HEK293 (cell line): ENCODE measurements around the gene ANO2.

Source experiments
- CTCF ChIA-PET: fragments of 350-600 bp; formaldehyde crosslinking; extraction: SDS; loops from one replicate; lab custom pipeline; 2021; ENCODE audit warnings: antibody characterized with exemption; lab: Yijun Ruan, JAX
- POLR2A ChIA-PET: fragments of 300-600 bp; formaldehyde crosslinking; extraction: SDS; loops from one replicate; lab custom pipeline; 2020; ENCODE audit warnings: antibody characterized with exemption, inconsistent platforms; lab: Yijun Ruan, JAX
- H3K27ac ChIP-seq: fragments of 200-500 bp; sonication (Bioruptor generic); 2 replicates; pipeline ENCODE4 v1.5.1; 2014; ENCODE audit warnings: low read depth, low read length, control low read depth, inconsistent platforms; ENCODE audit errors: extremely low read depth
- H3K36me3 ChIP-seq, 2 experiments: fragments of 200-500 bp in 1 of 2; sonication (Bioruptor generic) in 1 of 2; 1 replicate in 1 of 2; 2 replicates in 1 of 2; pipeline ENCODE4 v1.5.1; 2014 to 2017; ENCODE audit warnings: inconsistent platforms in 2 of 2, low read length in 2 of 2; ENCODE audit not compliant: control insufficient read depth in 2 of 2, insufficient read depth in 1 of 2
- H3K4me1 ChIP-seq: fragments of 200-500 bp; sonication (Bioruptor generic); 2 replicates; pipeline ENCODE4 v1.5.1; 2014; ENCODE audit warnings: mild to moderate bottlenecking, low read length, inconsistent platforms; ENCODE audit not compliant: control insufficient read depth, insufficient read depth
- H3K4me3 ChIP-seq: 2 replicates; pipeline ENCODE4 v1.5.1; 2011; ENCODE audit warnings: low read depth, mild to moderate bottlenecking, control low read depth, low read length, moderate library complexity
- H3K9me3 ChIP-seq: fragments of 200-500 bp; sonication (Bioruptor generic); 2 replicates; pipeline ENCODE4 v1.5.1; 2014; ENCODE audit warnings: low read depth, low read length, inconsistent platforms; ENCODE audit not compliant: control insufficient read depth, insufficient read depth
- BCL11A ChIP-seq: fragments of 450-650 bp; formaldehyde crosslinking; IDR thresholded peaks from 2 replicates; pipeline ENCODE4 v1.5.1; 2016; ENCODE audit warnings: low read depth, missing biosample characterization, missing genetic modification characterization
- BCL11B ChIP-seq: fragments of 450-650 bp; formaldehyde crosslinking; IDR thresholded peaks from 2 replicates; pipeline ENCODE4 v1.5.1; 2016; ENCODE audit warnings: low read depth, missing biosample characterization, missing genetic modification characterization
- KLF16 ChIP-seq: fragments of 450-650 bp; formaldehyde crosslinking; IDR thresholded peaks from 2 replicates; pipeline ENCODE4 v1.5.1; 2017; ENCODE audit warnings: missing biosample characterization, missing genetic modification characterization
- PRDM2 ChIP-seq: fragments of 450-650 bp; formaldehyde crosslinking; IDR thresholded peaks from 2 replicates; pipeline ENCODE4 v1.5.1; 2016; ENCODE audit warnings: missing biosample characterization, missing genetic modification characterization, borderline replicate concordance
- RBAK ChIP-seq: fragments of 450-650 bp; formaldehyde crosslinking; IDR thresholded peaks from 2 replicates; pipeline ENCODE4 v1.5.1; 2016; ENCODE audit warnings: missing biosample characterization, missing genetic modification characterization
- YY1 ChIP-seq: fragments of 450-650 bp; formaldehyde crosslinking; IDR thresholded peaks from 2 replicates; pipeline ENCODE4 v1.5.1; 2018; ENCODE audit warnings: missing biosample characterization, missing genetic modification characterization
- ZBTB11 ChIP-seq: fragments of 450-650 bp; formaldehyde crosslinking; conservative IDR thresholded peaks from 2 replicates; pipeline ENCODE4 v1.5.1; 2016; ENCODE audit warnings: low read depth, missing biosample characterization, missing genetic modification characterization
- ZNF114 ChIP-seq: fragments of 450-650 bp; formaldehyde crosslinking; IDR thresholded peaks from 2 replicates; pipeline ENCODE4 v1.5.0; 2017; ENCODE audit warnings: missing biosample characterization, missing genetic modification characterization
- ZNF148 ChIP-seq: fragments of 450-650 bp; formaldehyde crosslinking; IDR thresholded peaks from 2 replicates; pipeline ENCODE4 v1.5.0; 2017; ENCODE audit warnings: missing biosample characterization, missing genetic modification characterization, borderline replicate concordance
- ZNF157 ChIP-seq: fragments of 450-650 bp; formaldehyde crosslinking; IDR thresholded peaks from 2 replicates; pipeline ENCODE4 v1.5.1; 2016; ENCODE audit warnings: missing biosample characterization, missing genetic modification characterization
- ZNF19 ChIP-seq: fragments of 450-650 bp; formaldehyde crosslinking; IDR thresholded peaks from 2 replicates; pipeline ENCODE4; 2016; ENCODE audit warnings: missing biosample characterization, missing genetic modification characterization, low read depth
- ZNF239 ChIP-seq: fragments of 450-650 bp; formaldehyde crosslinking; IDR thresholded peaks from 2 replicates; pipeline ENCODE4 v1.5.1; 2016; ENCODE audit warnings: missing biosample characterization, missing genetic modification characterization
- ZNF280D ChIP-seq: fragments of 450-650 bp; formaldehyde crosslinking; IDR thresholded peaks from 2 replicates; pipeline ENCODE4 v1.5.1; 2016; ENCODE audit warnings: missing biosample characterization, missing genetic modification characterization
- ZNF302 ChIP-seq: fragments of 450-650 bp; formaldehyde crosslinking; IDR thresholded peaks from 2 replicates; pipeline ENCODE4 v1.5.1; 2016; ENCODE audit warnings: missing biosample characterization, missing genetic modification characterization, low read depth
- ZNF350 ChIP-seq: fragments of 450-650 bp; formaldehyde crosslinking; IDR thresholded peaks from 2 replicates; pipeline ENCODE4 v1.5.0; 2017; ENCODE audit warnings: missing biosample characterization, mild to moderate bottlenecking, missing genetic modification characterization
- ZNF610 ChIP-seq: fragments of 450-650 bp; formaldehyde crosslinking; IDR thresholded peaks from 2 replicates; pipeline ENCODE4 v1.5.1; 2016; ENCODE audit warnings: missing biosample characterization, missing genetic modification characterization, borderline replicate concordance
- ZNF704 ChIP-seq: fragments of 450-650 bp; formaldehyde crosslinking; IDR thresholded peaks from 2 replicates; pipeline ENCODE4 v1.5.1; 2016; ENCODE audit warnings: missing biosample characterization, missing genetic modification characterization
- ZNF791 ChIP-seq: fragments of 450-650 bp; formaldehyde crosslinking; IDR thresholded peaks from 2 replicates; pipeline ENCODE4 v1.5.1; 2016; ENCODE audit warnings: missing biosample characterization, missing genetic modification characterization
- ZNF792 ChIP-seq: fragments of 450-650 bp; formaldehyde crosslinking; IDR thresholded peaks from 2 replicates; pipeline ENCODE4 v1.5.1; 2016; ENCODE audit warnings: missing biosample characterization, missing genetic modification characterization

Gene ANO2

GRCh38 chr12:5784462-5785130, 160.5 kb downstream of the ANO2 start (continued):
- TF ChIP-seq ZNF610, result no peak
- no peak for TF ChIP-seq ZNF280D (tag by site-specific recombination)

- no peak overlapping the region for H3K4me3 ChIP-seq
- CTCF ChIA-PET, result interaction anchor here (0.9 to 1.3 kb wide), 3 partner anchors 8 to 38 kb away, joined by 3 to 5 read pairs (median 4); no protein-coding TSS in a partner anchor
- H3K9me3 ChIP-seq, result no peaks in the 10 kb centered on the region
- POLR2A ChIA-PET, result no interaction called here
- H3K4me1 ChIP-seq, result peaks cover 8% of the 10 kb centered on the region
- no peak overlapping the region for H3K27ac ChIP-seq
- no peaks in the 10 kb centered on the region for H3K36me3 ChIP-seq
- no peak for TF ChIP-seq ZNF19 (tag by site-specific recombination)
- no peak for TF ChIP-seq ZNF302 (tag by site-specific recombination)
- no peak for TF ChIP-seq KLF16
- TF ChIP-seq BCL11A, result no peak
- TF ChIP-seq BCL11B (tag by site-specific recombination), result no peak
- no peak for TF ChIP-seq ZNF792 (tag by site-specific recombination)
- TF ChIP-seq ZNF148 (tag by site-specific recombination), result no peak
- no peak for TF ChIP-seq YY1 (tag by site-specific recombination)
- TF ChIP-seq RBAK (tag by site-specific recombination), result no peak
- TF ChIP-seq ZNF239 (tag by site-specific recombination), result no peak
- TF ChIP-seq ZNF791 (tag by site-specific recombination), result no peak
- no peak for TF ChIP-seq ZNF114 (tag by site-specific recombination)
- TF ChIP-seq ZBTB11, result no peak
- TF ChIP-seq ZNF704 (tag by site-specific recombination), result no peak
- TF ChIP-seq ZNF350, result no peak
- no peak for TF ChIP-seq PRDM2 (tag by site-specific recombination)
- no peak for TF ChIP-seq ZNF157 (tag by site-specific recombination)
These were observed 161.7 kb downstream of the ANO2 start for GRCh38 chr12:5783289-5783920.
